Body of pancreas (tissue), 4 donors: ENCODE data around the gene CTNNA2. TPM values are rescaled to one million over a fixed set of nuclear protein-coding genes. Genes with fewer than 3 reads are reported as not detected.

Source experiments
- ATAC-seq: fragments of 150-250 bp; one replicate; pipeline ENCODE4 v1.9.1; 2016
- DNase-seq, 4 donors: peaks; one replicate each; pipeline ENCODE4 v3.0.0-alpha.2; 2019
- H3K27ac ChIP-seq, 4 donors: fragments of 200-600 bp; sonication (generic); 1 replicate in 3 of 4; 2 replicates in 1 of 4; pipeline versions ENCODE4 v1.5.1 to v1.6.1; 2016 to 2019; ENCODE audit warnings: mild to moderate bottlenecking in 1 of 4, mixed read lengths in 1 of 4, moderate library complexity in 1 of 4
- H3K27me3 ChIP-seq, 2 donors: fragments of 200-600 bp; sonication (generic); one replicate each; pipeline ENCODE4 v1.6.0; 2016; ENCODE audit warnings: mild to moderate bottlenecking in 1 of 2
- H3K36me3 ChIP-seq, 2 donors: fragments of 200-600 bp; sonication (generic); replicated peaks in 1 of 2; 2 replicates each; pipeline ENCODE4 v1.5.1; 2016; ENCODE audit warnings: low read depth in 2 of 2; ENCODE audit not compliant: insufficient read depth in 1 of 2
- H3K4me1 ChIP-seq: fragments of 200-600 bp; sonication (generic); one replicate; pipeline ENCODE4 v1.6.0; 2016
- H3K4me3 ChIP-seq, 2 donors: fragments of 200-600 bp; sonication (generic); 1 replicate in 1 of 2; 2 replicates in 1 of 2; pipeline ENCODE4 v1.5.1; 2016 to 2019
- H3K9me3 ChIP-seq, 3 donors: fragments of 200-600 bp; sonication (generic); 1 replicate in 2 of 3; 2 replicates in 1 of 3; pipeline ENCODE4 v1.5.1; 2016
- CTCF ChIP-seq, 7 experiments: fragments of 450-650 bp in 4 of 7; fragments of 200-600 bp in 3 of 7; sonication (generic) in 3 of 7; IDR thresholded peaks; one replicate each; pipeline ENCODE4 v1.5.1; 2016 to 2019; ENCODE audit warnings: antibody characterized with exemption in 7 of 7
- POLR2A ChIP-seq, 3 donors: fragments of 450-650 bp; IDR thresholded peaks; one replicate each; pipeline ENCODE4 v1.6.1; 2016; ENCODE audit warnings: antibody characterized with exemption in 3 of 3, mild to moderate bottlenecking in 2 of 3
- WGBS, 2 donors: methylation state at CpG; one replicate each; pipeline ENCODE4 v1.1.5; 2017; 5-methylcytosine and 5-hydroxymethylcytosine counted together
- intact Hi-C: fragments of 100-400 bp; cut with DNase I; formaldehyde crosslinking; loops from one replicate; pipeline ENCODE4 v1.15.1; 2023
- total RNA-seq, 2 donors: library from RNA; depleted of rRNA; stranded (reverse); fragments of >200 nt; gene quantifications; one replicate each; pipeline ENCODE4 v1.1.0, GENCODE V29; 2016

The CTNNA2 gene
- total RNA-seq, 2 donors from 2014 or later: 0.52 to 29.3 TPM

GRCh38 chr2:80169811-80170594, 657.2 kb downstream of the CTNNA2 start:
- TF ChIP-seq CTCF (IDR thresholded peaks at IDR 0.05): no peak
- TF ChIP-seq POLR2A (IDR thresholded peaks at IDR 0.05): no peak

GRCh38 chr2:80185091-80185490, 672.2 kb downstream of the CTNNA2 start:
- intact Hi-C loops: no loop called here
- Histone ChIP-seq H3K9me3 (peaks cover 0 to 6% (median 0%) of the 10 kb centered on the region in 3 donors), H3K4me1 (no peaks in the 10 kb centered on the region), H3K27ac (no peak overlapping the region), H3K36me3 (no peaks in the 10 kb centered on the region), H3K27me3 (no peaks in the 10 kb centered on the region), H3K4me3 (no peak overlapping the region)
- DNase-seq (no peak), ATAC-seq (no peak)
- TF ChIP-seq CTCF (IDR thresholded peaks at IDR 0.05) (no peak), POLR2A (IDR thresholded peaks at IDR 0.05) (no peak)
- WGBS, 2 donors: 52 to 63% methylated on average over 2 of the region's 2 CpGs

More at GRCh38 chr2:80169811-80170594, 657.2 kb downstream of the CTNNA2 start:
- ATAC-seq (no peak), DNase-seq (no peak)
- Histone ChIP-seq H3K9me3 (no peaks in the 10 kb centered on the region), H3K4me1 (no peaks in the 10 kb centered on the region), H3K36me3 (no peaks in the 10 kb centered on the region), H3K27me3 (no peaks in the 10 kb centered on the region), H3K27ac (no peak overlapping the region), H3K4me3 (no peak overlapping the region)
- intact Hi-C loops: no loop called here
- WGBS, 2 donors: 31 to 37% methylated on average over 3 of the region's 3 CpGs

GRCh38 chr2:80186262-80186661, 673.4 kb downstream of the CTNNA2 start:
- TF ChIP-seq POLR2A (IDR thresholded peaks at IDR 0.05) (no peak), CTCF (IDR thresholded peaks at IDR 0.05) (no peak)
- H3K36me3 ChIP-seq: no peaks in the 10 kb centered on the region
- H3K4me1 ChIP-seq: no peaks in the 10 kb centered on the region
- no peak for ATAC-seq
- WGBS, 2 donors: 34 to 53% methylated on average over 2 of the region's 2 CpGs
- intact Hi-C loops: no loop called here
- no peak overlapping the region for H3K27ac ChIP-seq
- H3K4me3 ChIP-seq: no peak overlapping the region
- H3K27me3 ChIP-seq: no peaks in the 10 kb centered on the region
- DNase-seq: no peak
- peaks cover 0 to 4% (median 0%) of the 10 kb centered on the region in 3 donors for H3K9me3 ChIP-seq

- TF ChIP-seq POLR2A (IDR thresholded peaks at IDR 0.05): no peak
- no peak for TF ChIP-seq CTCF (IDR thresholded peaks at IDR 0.05)
- intact Hi-C loops: no loop called here
- H3K27ac ChIP-seq: no peak overlapping the region
- ATAC-seq: no peak
- 62 to 68% methylated on average over 5 of the region's 5 CpGs for WGBS, 2 donors
- no peaks in the 10 kb centered on the region for H3K27me3 ChIP-seq
- no peaks in the 10 kb centered on the region for H3K4me1 ChIP-seq
- H3K4me3 ChIP-seq: no peak overlapping the region
- no peak for DNase-seq
- H3K36me3 ChIP-seq: no peaks in the 10 kb centered on the region
- H3K9me3 ChIP-seq: no peaks in the 10 kb centered on the region
These were observed 674.3 kb downstream of the CTNNA2 start for GRCh38 chr2:80187156-80187555.

GRCh38 chr2:80190166-80190565, 677.3 kb downstream of the CTNNA2 start:
- H3K36me3 ChIP-seq: no peaks in the 10 kb centered on the region
- DNase-seq (no peak), ATAC-seq (no peak)
- H3K4me1 ChIP-seq: no peaks in the 10 kb centered on the region
- no peak for TF ChIP-seq POLR2A (IDR thresholded peaks at IDR 0.05)
- TF ChIP-seq CTCF (IDR thresholded peaks at IDR 0.05): no peak
- 76 to 78% methylated on average over 5 of the region's 5 CpGs for WGBS, 2 donors
- no peaks in the 10 kb centered on the region for H3K27me3 ChIP-seq
- H3K4me3 ChIP-seq: no peak overlapping the region
- no peaks in the 10 kb centered on the region for H3K9me3 ChIP-seq
- intact Hi-C loops: no loop called here
- H3K27ac ChIP-seq: no peak overlapping the region
